ENCODE data around the gene CFDP1. TPM values are rescaled to one million over a fixed set of nuclear protein-coding genes. Genes with fewer than 3 reads are reported as not detected.

Gene CFDP1
- total RNA-seq, 1 experiment from 2014 or later: 32.1 TPM

- Histone ChIP-seq H3K36me3 (ENCODE audit: low read depth, low read length) (peaks cover 7% of the 10 kb centered on the region; the same call in 1 of the 2 replicates), H3K27me3 (ENCODE audit: low read length) (no peaks in the 10 kb centered on the region), H3K4me3 (ENCODE audit: low read length) (no peak overlapping the region), H3K4me1 (ENCODE audit: insufficient read depth, low read length) (peaks cover 64% of the 10 kb centered on the region), H3K27ac (ENCODE audit: low read length) (peak overlapping the region; percentile 86), H4K20me1 (ENCODE audit: low read length) (peaks cover 19% of the 10 kb centered on the region), H2AFZ (ENCODE audit: low read length) (no peak overlapping the region), H3K79me2 (ENCODE audit: low read length) (peaks cover 84% of the 10 kb centered on the region), H3F3A (ENCODE audit: low read length, unreplicated experiment) (no peaks in the 10 kb centered on the region), H3K9me2 (replicated peaks; ENCODE audit: low read length) (no peaks in the 10 kb centered on the region), H3K9me3 (ENCODE audit: low read length) (no peaks in the 10 kb centered on the region), H3K4me2 (ENCODE audit: low read length) (peak overlapping the region; percentile 60; the same call in 1 of the 2 replicates), H3K9ac (ENCODE audit: low read length) (peak overlapping the region; percentile 63; the same call in 1 of the 2 replicates)
- ATAC-seq: no peak
- intact Hi-C loops (cut with micrococcal nuclease): no loop called here
- POLR2A ChIA-PET (ENCODE audit: unreplicated experiment): no interaction called here
- CTCF ChIA-PET: interaction anchor here (1.9 kb wide), 1 partner anchor 59 kb away, joined by 8 read pairs; no protein-coding TSS in a partner anchor
- BruUV-seq (replicated peaks): no TSS peak
- TF ChIP-seq CTCF (conservative IDR thresholded peaks at IDR 0.05; ENCODE audit: low read depth, low read length): no peak
- TF ChIP-seq EZH2phosphoT487 (IDR thresholded peaks at IDR 0.05; ENCODE audit: borderline replicate concordance, low read length): no peak
- TF ChIP-seq EZH2 (IDR thresholded peaks at IDR 0.05; ENCODE audit: low read length, unreplicated experiment): no peak
- no peak for DNase-seq
Observed at GRCh38 chr16:75246504-75247205, 186.6 kb downstream of the CFDP1 start.

- no peaks in the 10 kb centered on the region for H3F3A ChIP-seq (ENCODE audit: low read length, unreplicated experiment)
- H3K4me2 ChIP-seq (ENCODE audit: low read length): peak overlapping the region; percentile 60
- H3K27ac ChIP-seq (ENCODE audit: low read length): peak overlapping the region; percentile 86
- TF ChIP-seq EZH2 (IDR thresholded peaks at IDR 0.05; ENCODE audit: low read length, unreplicated experiment): no peak
- TF ChIP-seq EZH2phosphoT487 (IDR thresholded peaks at IDR 0.05; ENCODE audit: borderline replicate concordance, low read length): peak; percentile 57; the same call in 1 of the 2 replicates
- no peak for TF ChIP-seq CTCF (conservative IDR thresholded peaks at IDR 0.05; ENCODE audit: low read depth, low read length)
- DNase-seq (peak; percentile 94), ATAC-seq (peak; percentile 73)
- H3K27me3 ChIP-seq (ENCODE audit: low read length): no peaks in the 10 kb centered on the region
- POLR2A ChIA-PET (ENCODE audit: unreplicated experiment): interaction anchor here (0.7 to 0.9 kb wide), 2 partner anchors 61 to 97 kb away, joined by 3 read pairs; no protein-coding TSS in a partner anchor
- H3K9me3 ChIP-seq (ENCODE audit: low read length): no peaks in the 10 kb centered on the region
- H3K36me3 ChIP-seq (ENCODE audit: low read depth, low read length): peaks cover 7% of the 10 kb centered on the region; the same call in 1 of the 2 replicates
- H3K4me1 ChIP-seq (ENCODE audit: insufficient read depth, low read length): peaks cover 63% of the 10 kb centered on the region
- H3K9ac ChIP-seq (ENCODE audit: low read length): peak overlapping the region; percentile 63
- H3K79me2 ChIP-seq (ENCODE audit: low read length): peaks cover 88% of the 10 kb centered on the region
- H3K9me2 ChIP-seq (replicated peaks; ENCODE audit: low read length): no peaks in the 10 kb centered on the region
- H4K20me1 ChIP-seq (ENCODE audit: low read length): peaks cover 18% of the 10 kb centered on the region
- intact Hi-C loops (cut with micrococcal nuclease): loop anchor here (1.0 kb wide), 2 partner anchors 11 to 60 kb away; no protein-coding TSS in a partner anchor
- CTCF ChIA-PET: interaction anchor here (0.6 to 1.9 kb wide), 3 partner anchors 60 to 272 kb away, joined by 3 to 8 read pairs (median 5); no protein-coding TSS in a partner anchor
- no peak overlapping the region for H3K4me3 ChIP-seq (ENCODE audit: low read length)
- BruUV-seq (replicated peaks): no TSS peak
- H2AFZ ChIP-seq (ENCODE audit: low read length): no peak overlapping the region
Observed at GRCh38 chr16:75244844-75245758, 188.2 kb downstream of the CFDP1 start.

Data from PC-3 (cell line).